Heart right ventricle (tissue), 16 donors: ENCODE measurements around the gene KLF3. TPM values are rescaled to one million over a fixed set of nuclear protein-coding genes. Genes with fewer than 3 reads are reported as not detected.

Experiments used
- ATAC-seq, 8 donors: fragments of 200-7000 bp; cut with Tn5 transposase; one replicate each; pipeline ENCODE4 v1.9.1; 2020; ENCODE audit warnings: mild to moderate bottlenecking in 8 of 8, moderate library complexity in 8 of 8, moderate number of reproducible peaks in 1 of 8
- DNase-seq, 2 donors: peaks; one replicate each; pipeline ENCODE4 v3.0.0-alpha.2; 2020
- H3K27ac ChIP-seq, 10 donors: fragments of 200-600 bp; sonication (generic) in 2 of 10; one replicate each; pipeline versions ENCODE4 v1.5.0 to v1.8.0; 2020 to 2022; ENCODE audit warnings: mild to moderate bottlenecking in 3 of 10
- H3K27me3 ChIP-seq, 7 donors: fragments of 200-600 bp; one replicate each; pipeline ENCODE4 v1.8.0; 2021 to 2022; ENCODE audit warnings: mild to moderate bottlenecking in 2 of 7
- H3K36me3 ChIP-seq, 9 donors: fragments of 200-600 bp; sonication (generic) in 1 of 9; one replicate each; pipeline versions ENCODE4 v1.5.0 to v1.8.0; 2020 to 2022; ENCODE audit warnings: mild to moderate bottlenecking in 2 of 9
- H3K4me1 ChIP-seq, 9 donors: fragments of 200-600 bp; sonication (generic) in 1 of 9; one replicate each; pipeline versions ENCODE4 v1.5.0 to v1.8.0; 2020 to 2022; ENCODE audit warnings: mild to moderate bottlenecking in 4 of 9
- H3K4me3 ChIP-seq, 10 donors: fragments of 200-600 bp; sonication (generic) in 2 of 10; one replicate each; pipeline versions ENCODE4 v1.5.0 to v1.8.0; 2020 to 2022; ENCODE audit warnings: mild to moderate bottlenecking in 7 of 10, moderate library complexity in 2 of 10
- H3K9me3 ChIP-seq, 11 donors: fragments of 200-600 bp in 10 of 11; sonication (generic) in 2 of 11; one replicate each; pipeline versions ENCODE4 v1.5.0 to v1.8.0; 2013 to 2022; ENCODE audit warnings: mild to moderate bottlenecking in 2 of 11, control low read depth in 1 of 11, moderate library complexity in 1 of 11
- WGBS, 2 donors: extraction: QIAGEN DNeasy Blood & Tissue Kit; methylation state at CpG; one replicate each; pipeline ENCODE4 v1.1.7; 2013; ENCODE audit warnings: inconsistent platforms in 1 of 2; 5-methylcytosine and 5-hydroxymethylcytosine counted together
- intact Hi-C, 10 donors: fragments of 100-400 bp; cut with DNase I; formaldehyde crosslinking; loops; one replicate each; pipeline versions ENCODE4 v1.11.1 to v1.14.2; 2022
- polyA plus RNA-seq, 2 donors: library from polyadenylated mRNA; stranded (reverse); fragments of 200-250 nt; gene quantifications; one replicate each; pipeline ENCODE4 v1.2.3, GENCODE V29; 2013
- total RNA-seq, 10 donors: library from RNA; stranded (reverse); fragmentation: NEBNext Ultra II Directional in 3 of 10; extraction: Animal tissue kit (Norgen Biotek cat#: 25700) in 3 of 10; gene quantifications; one replicate each; pipeline versions ENCODE4 v1.2.1 to v1.2.4, GENCODE V29; 2021 to 2023
- TF ChIP-seq, protein P1 (sequence below), 9 donors: fragments of 200-600 bp; sonication (generic) in 2 of 9; IDR thresholded peaks; one replicate each; pipeline versions ENCODE4 v1.5.0 to v1.8.0; 2021 to 2022; ENCODE audit warnings: antibody characterized with exemption in 9 of 9, mild to moderate bottlenecking in 5 of 9, moderate library complexity in 1 of 9
- donor health status: Arrhythmogenic right ventricular cardiomyopathy.
- donor health status: ischemic (EF 13 %, LVEDD 7.1; RV severe dilation, severe dysfunction).
- donor health status: healthy with polysubstance abuse.
- donor health status: DM: no; HTN: yes; CAD: no.
- donor health status: DM: no; HTN: no; CAD: no.
- donor health status: ischemic (EF 25% LVEDD 6.9; RV normal size, moderate dysfunction).
- donor health status: ischemic (EF 25% LVEDD 5.7; RV mildly dilated, moderate dysfunction).
- donor health status: healthy.
- donor health status: DM: yes; HTN: yes; CAD: no.
- donor health status: Ischemic cardiomyopathy.
- donor health status: ischemic (EF 35%, LVEDD 5.7; RV mildly dilated, moderate dysfunction).
- donor health status: nonischemic (EF 11% LVEDD 7.7; RV severe dilation, severe dysfunction).
- donor health status: DM: yes; HTN: yes; CAD: no.
- donor health status: PGD.
- donor health status: ischemic (EF 29% LVEDD 5.4; RV normal size, mild dysfunction).
- donor health status: nonischemic (EF 23%, LVEDD 6.1; RV moderate dilation, normal function).

KLF3 gene
- total and polyA plus RNA-seq, 12 donors = 9.9 to 25.1 (median 19.4) TPM

DNA sequence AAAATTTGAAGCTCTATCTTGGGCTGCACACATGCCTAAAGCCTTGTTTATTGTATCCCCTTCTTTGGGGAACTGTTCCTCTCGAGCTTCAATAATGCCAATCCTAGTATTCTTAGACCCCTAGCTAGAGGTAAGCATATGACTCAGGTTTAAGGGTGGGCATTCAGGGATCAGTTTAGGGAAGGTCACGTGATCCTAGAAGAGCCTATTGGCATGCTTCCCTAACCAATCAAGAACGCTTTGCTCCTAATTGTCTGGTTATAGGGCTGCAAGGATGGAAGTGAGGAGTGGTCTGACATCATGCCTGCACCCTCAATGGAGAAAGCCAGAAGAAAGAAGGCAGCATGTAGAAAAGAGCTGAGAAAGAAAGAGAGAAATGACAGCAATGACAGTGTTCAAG, 71.9 kb downstream of the KLF3 start:
- Histone ChIP-seq H3K27ac (no peak overlapping the region), H3K36me3 (no peaks in the 10 kb centered on the region), H3K27me3 (no peaks in the 10 kb centered on the region), H3K9me3 (no peaks in the 10 kb centered on the region), H3K4me1 (peaks cover 0 to 13% (median under 1%) of the 10 kb centered on the region in 9 donors), H3K4me3 (no peak overlapping the region)
- TF ChIP-seq, protein P1, sequence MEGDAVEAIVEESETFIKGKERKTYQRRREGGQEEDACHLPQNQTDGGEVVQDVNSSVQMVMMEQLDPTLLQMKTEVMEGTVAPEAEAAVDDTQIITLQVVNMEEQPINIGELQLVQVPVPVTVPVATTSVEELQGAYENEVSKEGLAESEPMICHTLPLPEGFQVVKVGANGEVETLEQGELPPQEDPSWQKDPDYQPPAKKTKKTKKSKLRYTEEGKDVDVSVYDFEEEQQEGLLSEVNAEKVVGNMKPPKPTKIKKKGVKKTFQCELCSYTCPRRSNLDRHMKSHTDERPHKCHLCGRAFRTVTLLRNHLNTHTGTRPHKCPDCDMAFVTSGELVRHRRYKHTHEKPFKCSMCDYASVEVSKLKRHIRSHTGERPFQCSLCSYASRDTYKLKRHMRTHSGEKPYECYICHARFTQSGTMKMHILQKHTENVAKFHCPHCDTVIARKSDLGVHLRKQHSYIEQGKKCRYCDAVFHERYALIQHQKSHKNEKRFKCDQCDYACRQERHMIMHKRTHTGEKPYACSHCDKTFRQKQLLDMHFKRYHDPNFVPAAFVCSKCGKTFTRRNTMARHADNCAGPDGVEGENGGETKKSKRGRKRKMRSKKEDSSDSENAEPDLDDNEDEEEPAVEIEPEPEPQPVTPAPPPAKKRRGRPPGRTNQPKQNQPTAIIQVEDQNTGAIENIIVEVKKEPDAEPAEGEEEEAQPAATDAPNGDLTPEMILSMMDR (IDR thresholded peaks at IDR 0.05) = no peak
- ATAC-seq (no peak), DNase-seq (no peak)
- intact Hi-C loops = no loop called here
- 91 to 92% methylated on average over 3 of the region's 3 CpGs for WGBS, 2 donors

DNA sequence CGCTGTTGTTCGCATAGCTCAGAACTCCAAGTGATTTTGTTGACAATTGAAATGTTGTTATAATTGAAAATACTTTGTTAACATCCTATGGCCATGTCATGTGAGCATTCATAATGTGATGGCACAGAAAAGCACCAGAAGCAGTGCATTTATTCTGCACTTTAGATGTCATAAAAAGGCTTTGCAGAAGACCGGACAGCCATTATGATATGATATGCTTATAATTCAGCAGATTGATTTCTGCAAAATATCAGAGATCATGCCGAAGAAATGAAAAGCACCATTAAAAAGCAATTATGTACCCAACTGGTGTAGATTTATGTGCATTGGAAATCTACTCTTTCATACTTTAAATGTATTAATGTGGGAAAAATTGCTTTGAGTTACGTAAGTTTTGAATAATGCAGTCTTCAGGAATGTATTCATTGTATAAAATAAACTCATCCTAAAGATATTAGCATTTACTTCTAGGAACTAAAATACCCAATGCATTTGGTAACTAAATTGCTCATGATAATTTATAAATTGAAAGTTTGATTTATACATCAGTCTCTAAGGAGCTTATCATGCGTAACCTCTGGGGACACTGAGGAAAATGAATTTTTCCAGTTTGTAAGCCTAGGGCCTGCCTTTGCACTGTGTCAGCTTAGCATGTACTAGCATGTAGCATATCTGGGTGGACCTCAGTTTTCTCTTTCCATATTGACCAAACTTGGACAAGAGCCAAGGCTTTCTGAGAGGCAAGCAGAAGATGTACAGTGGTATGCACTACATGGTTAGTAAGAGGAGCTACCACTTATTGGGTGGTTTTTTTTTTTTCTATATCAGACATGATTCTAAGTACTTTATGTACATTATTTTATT, 75.2 kb downstream of the KLF3 start:
- WGBS, 2 donors = 94 to 97% methylated on average over 6 of the region's 6 CpGs
- intact Hi-C loops = no loop called here

DNA sequence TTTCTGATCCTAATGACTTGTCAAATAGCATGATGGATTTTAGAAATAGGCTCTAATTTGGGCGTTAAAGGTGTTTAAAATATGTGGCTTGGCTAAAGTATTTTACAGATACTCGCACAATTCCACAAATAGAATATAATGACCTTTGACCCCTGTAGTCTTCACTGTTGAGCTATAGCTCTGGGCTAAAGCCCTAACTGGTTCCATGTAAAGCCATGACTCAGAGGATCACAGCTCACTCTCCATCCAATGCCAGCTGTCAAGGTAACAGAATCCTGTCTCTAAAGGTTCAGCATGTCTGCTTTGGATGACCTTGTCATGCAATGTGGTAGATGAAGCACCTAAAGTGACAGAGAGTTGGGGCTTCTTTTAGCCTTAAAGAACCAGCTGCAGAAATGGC, 76.3 kb downstream of the KLF3 start:
- Histone ChIP-seq H3K27ac (no peak overlapping the region), H3K27me3 (no peaks in the 10 kb centered on the region), H3K4me3 (no peak overlapping the region), H3K4me1 (peaks cover 0 to 7% (median 0%) of the 10 kb centered on the region in 9 donors), H3K36me3 (no peaks in the 10 kb centered on the region), H3K9me3 (no peaks in the 10 kb centered on the region)
- 81 to 92% methylated on average over 2 of the region's 2 CpGs for WGBS, 2 donors
- no peak for DNase-seq
- TF ChIP-seq, protein P1 (IDR thresholded peaks at IDR 0.05) = no peak
- intact Hi-C loops = no loop called here
- ATAC-seq = no peak

More for the DNA sequence above, 75.2 kb downstream of the KLF3 start:
- H3K36me3 ChIP-seq = no peaks in the 10 kb centered on the region
- H3K27ac ChIP-seq = no peak overlapping the region
- no peak overlapping the region for H3K4me3 ChIP-seq
- ATAC-seq (no peak), DNase-seq (no peak)
- TF ChIP-seq, protein P1 (IDR thresholded peaks at IDR 0.05) = no peak
- H3K9me3 ChIP-seq = no peaks in the 10 kb centered on the region
- H3K27me3 ChIP-seq = no peaks in the 10 kb centered on the region
- H3K4me1 ChIP-seq = peaks cover 0 to 14% (median 0%) of the 10 kb centered on the region in 9 donors

DNA sequence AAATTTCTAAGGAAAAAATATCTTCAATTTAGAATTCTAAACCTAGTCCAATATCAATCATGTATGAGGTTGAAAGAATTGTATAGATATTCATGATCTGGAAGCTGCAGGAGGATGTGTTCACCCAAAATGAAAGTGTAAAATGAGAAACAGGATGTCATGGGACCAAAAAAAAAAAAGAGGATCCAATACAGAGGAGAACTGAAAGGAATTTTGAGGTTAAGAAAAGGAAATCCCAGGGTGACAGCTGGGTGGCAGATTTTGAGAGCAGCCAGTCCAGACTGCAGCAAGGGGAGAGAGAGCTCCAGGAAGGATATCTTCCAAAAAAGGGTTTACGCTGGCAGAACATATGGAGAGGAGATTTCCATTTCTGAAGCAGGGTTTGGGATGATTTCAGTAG, 79.9 kb downstream of the KLF3 start:
- Histone ChIP-seq H3K36me3 (peaks cover 0 to 5% (median 0%) of the 10 kb centered on the region in 9 donors), H3K9me3 (peaks cover 0 to 25% (median 0%) of the 10 kb centered on the region in 11 donors), H3K27ac (peak overlapping the region in 1 of 10 donors; percentile 59), H3K4me3 (peak overlapping the region in 5 of 10 donors; percentile 5 to 32 (median 15)), H3K4me1 (peaks cover 0 to 7% (median 0%) of the 10 kb centered on the region in 9 donors), H3K27me3 (no peaks in the 10 kb centered on the region)
- DNase-seq = no peak
- ATAC-seq = peak in 5 of 8 donors; percentile 28 to 61 (median 39)
- TF ChIP-seq, protein P1 (IDR thresholded peaks at IDR 0.05) = no peak
- 56 to 59% methylated on average over 1 of the region's 1 CpG for WGBS, 2 donors
- intact Hi-C loops = no loop called here
